IMR-90 (cell line): ENCODE measurements around the gene DCAF5. TPM values are rescaled to one million over a fixed set of nuclear protein-coding genes. Genes with fewer than 3 reads are reported as not detected.

ENCODE experiments used
- ATAC-seq: fragments of 200-7000 bp; cut with Tn5 transposase; 2 replicates; pipeline ENCODE4 v1.9.1; 2020; ENCODE audit warnings: low read depth, mild to moderate bottlenecking, moderate library complexity
- BruUV-seq: library from RNA; stranded (reverse); fragments of 400-500 nt; replicated peaks from 2 replicates; lab custom pipeline; 2021; lab: Mats Ljungman, UMichigan
- CTCF ChIA-PET: fragments of 300-600 bp; formaldehyde crosslinking; extraction: SDS; loops from one replicate; lab custom pipeline; 2021; ENCODE audit warnings: antibody characterized with exemption; lab: Yijun Ruan, JAX
- POLR2A ChIA-PET: fragments of 300-600 bp; sonication (Branson Sonifier 250); formaldehyde crosslinking; loops from one replicate; lab custom pipeline; 2022; ENCODE audit warnings: antibody characterized with exemption; ENCODE audit not compliant: unreplicated experiment; lab: Charles Lee
- DNase-seq: peaks from one replicate; pipeline ENCODE4 v3.0.0; 2013
- H2AFZ ChIP-seq: replicated peaks from 2 replicates; pipeline ENCODE3; 2013; ENCODE audit warnings: low read length, mild to moderate bottlenecking; ENCODE audit not compliant: poor library complexity
- H2AK5ac ChIP-seq: 2 replicates; pipeline ENCODE4 v1.6.1; 2013; ENCODE audit warnings: low read depth, low read length, inconsistent platforms
- H2AK9ac ChIP-seq: replicated peaks from 2 replicates; pipeline ENCODE3; 2013; ENCODE audit warnings: mild to moderate bottlenecking, low read depth, low read length, moderate library complexity; ENCODE audit not compliant: poor library complexity
- H2BK120ac ChIP-seq: 2 replicates; pipeline ENCODE4 v1.6.1; 2013; ENCODE audit warnings: low read depth, low read length, inconsistent platforms
- H2BK15ac ChIP-seq: 3 replicates; pipeline ENCODE4 v1.6.1; 2013; ENCODE audit warnings: low read depth, low read length, inconsistent platforms
- H2BK20ac ChIP-seq: 2 replicates; pipeline ENCODE4 v1.6.1; 2013; ENCODE audit warnings: low read depth, mild to moderate bottlenecking, inconsistent platforms, low read length, moderate library complexity
- H2BK5ac ChIP-seq: 2 replicates; pipeline ENCODE4 v1.6.1; 2013; ENCODE audit warnings: mild to moderate bottlenecking, low read depth, low read length, inconsistent platforms; ENCODE audit not compliant: poor library complexity, severe bottlenecking
- H3K14ac ChIP-seq: replicated peaks from 2 replicates; pipeline ENCODE4 v1.6.1; 2013; ENCODE audit warnings: low read depth, low read length, inconsistent platforms
- H3K18ac ChIP-seq: 2 replicates; pipeline ENCODE4 v1.6.1; 2013; ENCODE audit warnings: low read depth, low read length, control low read depth
- H3K23ac ChIP-seq: 2 replicates; pipeline ENCODE4 v1.6.1; 2013; ENCODE audit warnings: low read depth, low read length, inconsistent platforms
- H3K27ac ChIP-seq: 2 replicates; pipeline ENCODE4 v1.5.1; 2013; ENCODE audit warnings: mild to moderate bottlenecking, control low read depth, low read length; ENCODE audit not compliant: insufficient read depth
- H3K27me3 ChIP-seq: 2 replicates; pipeline ENCODE4 v1.6.1; 2013; ENCODE audit warnings: low read length; ENCODE audit not compliant: control insufficient read depth, insufficient read depth
- H3K36me3 ChIP-seq: 2 replicates; pipeline ENCODE4 v1.6.1; 2013; ENCODE audit warnings: low read length, mixed read lengths; ENCODE audit not compliant: control insufficient read depth, insufficient read depth
- H3K4ac ChIP-seq: 2 replicates; pipeline ENCODE4 v1.6.1; 2013; ENCODE audit warnings: low read depth, low read length, inconsistent platforms
- H3K4me1 ChIP-seq: 2 replicates; pipeline ENCODE4 v1.6.1; 2013; ENCODE audit warnings: low read length, mixed read lengths; ENCODE audit not compliant: control insufficient read depth, insufficient read depth
- H3K4me2 ChIP-seq: 2 replicates; pipeline ENCODE4 v1.6.1; 2013; ENCODE audit warnings: low read depth, mild to moderate bottlenecking, control low read depth, low read length, moderate library complexity
- H3K4me3 ChIP-seq: 2 replicates; pipeline ENCODE4 v1.5.1; 2013; ENCODE audit warnings: low read depth, mild to moderate bottlenecking, control low read depth, low read length, moderate library complexity; ENCODE audit not compliant: insufficient read depth
- H3K56ac ChIP-seq: 2 replicates; pipeline ENCODE4 v1.6.1; 2013; ENCODE audit warnings: low read length, inconsistent platforms; ENCODE audit not compliant: insufficient read depth; ENCODE audit errors: extremely low read depth
- H3K79me1 ChIP-seq, 2 experiments: 2 replicates each; pipeline ENCODE4 v1.6.1; 2013; ENCODE audit warnings: low read length in 2 of 2, inconsistent platforms in 1 of 2, low read depth in 1 of 2
- H3K9ac ChIP-seq: 2 replicates; pipeline ENCODE4 v1.6.1; 2013; ENCODE audit warnings: low read depth, low read length, control low read depth
- H3K9me1 ChIP-seq: 2 replicates; pipeline ENCODE4 v1.6.1; 2013; ENCODE audit warnings: low read length, inconsistent platforms; ENCODE audit not compliant: insufficient read depth
- H3K9me3 ChIP-seq: 2 replicates; pipeline ENCODE4 v1.6.1; 2013; ENCODE audit warnings: low read length; ENCODE audit not compliant: control insufficient read depth, insufficient read depth
- H4K20me1 ChIP-seq: 2 replicates; pipeline ENCODE4 v1.6.1; 2013; ENCODE audit warnings: low read length, inconsistent platforms; ENCODE audit not compliant: insufficient read depth
- H4K5ac ChIP-seq: 2 replicates; pipeline ENCODE4 v1.6.1; 2013; ENCODE audit warnings: mild to moderate bottlenecking, low read depth, low read length, control low read depth
- H4K8ac ChIP-seq, 2 experiments: 2 replicates each; pipeline ENCODE4 v1.6.1; 2013; ENCODE audit warnings: low read depth in 2 of 2, low read length in 2 of 2, control low read depth in 1 of 2, inconsistent platforms in 1 of 2
- H4K91ac ChIP-seq: 2 replicates; pipeline ENCODE4 v1.6.1; 2013; ENCODE audit warnings: low read depth, low read length, inconsistent platforms; ENCODE audit not compliant: insufficient read depth
- CEBPB ChIP-seq: IDR thresholded peaks from 2 replicates; pipeline ENCODE4 v1.6.1; 2012; ENCODE audit warnings: low read depth, low read length, improper control_type of control experiment
- FOS ChIP-seq: fragments of 150-350 bp; IDR thresholded peaks from 2 replicates; pipeline ENCODE4 v1.6.1; 2016; ENCODE audit warnings: low read depth, low read length
- MXI1 ChIP-seq: IDR thresholded peaks from 2 replicates; pipeline ENCODE4 v1.6.1; 2012; ENCODE audit warnings: low read depth, mild to moderate bottlenecking, low read length, moderate library complexity, borderline replicate concordance
- NFE2L2 ChIP-seq: fragments of 150-350 bp; IDR thresholded peaks from 2 replicates; pipeline ENCODE4 v1.6.1; 2016; ENCODE audit warnings: low read depth, mild to moderate bottlenecking, low read length
- RCOR1 ChIP-seq: IDR thresholded peaks from 2 replicates; pipeline ENCODE4 v1.6.1; 2012; ENCODE audit warnings: mild to moderate bottlenecking, low read length, improper control_type of control experiment; ENCODE audit not compliant: insufficient replicate concordance
- WGBS, 2 experiments: methylation state at CpG; one replicate each; pipeline versions ENCODE4 v1.1.5 to v1.1.7; 2013; ENCODE audit warnings: missing lambda C conversion rate in 2 of 2; ENCODE audit not compliant: insufficient read length in 1 of 2; ENCODE audit errors: extremely low coverage in 2 of 2; 5-methylcytosine and 5-hydroxymethylcytosine counted together
- dilution Hi-C: fragments of 300-500 bp; cut with HindIII; formaldehyde crosslinking; loops from one replicate; pipeline ENCODE4 v1.14.3; 2018; ENCODE audit warnings: low sequenced_read_pairs; ENCODE audit not compliant: unreplicated experiment
- in situ Hi-C: fragments of 300-500 bp; cut with MboI; formaldehyde crosslinking; loops from 3 replicates; pipeline ENCODE4 v1.14.3; 2019; ENCODE audit warnings: low sequenced_read_pairs, inconsistent platforms, mixed read lengths
- intact Hi-C: fragments of 100-400 bp; cut with micrococcal nuclease; formaldehyde crosslinking; loops from 2 replicates; pipeline ENCODE4 v1.10.0; 2022
- polyA plus RNA-seq, 3 experiments: library from polyadenylated mRNA; depleted of rRNA; stranded (reverse); fragments of >200 nt; gene quantifications; 2 replicates each; pipeline ENCODE4 v1.2.3, GENCODE V29; 2012; ENCODE audit warnings: low replicate concordance in 1 of 3
- total RNA-seq: library from RNA; depleted of rRNA; stranded (reverse); fragments of >200 nt; gene quantifications from 2 replicates; pipeline ENCODE4 v1.2.3, GENCODE V29; 2012
- TF ChIP-seq, protein P1 (sequence below): conservative IDR thresholded peaks from 2 replicates; pipeline ENCODE4 v1.5.1; 2012; ENCODE audit warnings: mild to moderate bottlenecking, low read depth, low read length, improper control_type of control experiment

Gene DCAF5
- total and polyA plus RNA-seq, 2 of the 4 experiments (the other 2 are of a cell fraction) = 17.6 to 30.4 TPM

DNA sequence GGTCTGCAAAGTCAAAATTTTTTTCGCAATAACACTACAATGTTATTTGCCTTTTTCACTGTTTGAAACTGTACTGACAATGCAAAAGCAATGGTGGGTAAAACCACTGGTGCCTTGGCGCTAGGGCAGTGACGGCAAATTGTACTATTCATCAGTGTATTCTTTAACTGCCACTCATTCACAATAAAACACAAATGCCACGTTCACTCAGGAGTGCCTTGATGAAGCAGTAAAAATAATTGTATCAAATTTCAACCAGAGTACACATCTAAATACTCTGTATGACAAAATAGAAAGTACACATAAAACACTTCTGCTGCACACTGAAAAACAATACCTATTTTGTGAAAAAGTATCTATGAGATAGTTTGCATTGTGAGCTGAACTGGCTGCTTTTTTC is 17.8 kb downstream of the DCAF5 start:
- Histone ChIP-seq H2AK9ac (no peak overlapping the region), H2BK15ac (no peak overlapping the region), H3K23ac (no peak overlapping the region), H3K27ac (no peak overlapping the region), H3K4ac (no peak overlapping the region), H2BK120ac (no peak overlapping the region), H3K4me2 (no peak overlapping the region), H3K4me3 (no peak overlapping the region), H2AFZ (no peak overlapping the region), H4K20me1 (peaks cover 62% of the 10 kb centered on the region), H2BK5ac (no peak overlapping the region), H4K8ac (no peak overlapping the region), H2AK5ac (no peak overlapping the region), H4K5ac (no peak overlapping the region), H3K27me3 (no peaks in the 10 kb centered on the region), H3K4me1 (peaks cover 12% of the 10 kb centered on the region), H3K79me1 (peaks cover 34 to 86% of the 10 kb centered on the region in 2 experiments), H2BK20ac (no peak overlapping the region), H3K18ac (no peak overlapping the region), H3K56ac (no peak overlapping the region), H3K36me3 (no peaks in the 10 kb centered on the region), H3K9me1 (peaks cover 23% of the 10 kb centered on the region), H3K9me3 (no peaks in the 10 kb centered on the region), H3K14ac (no peak overlapping the region), H3K9ac (no peak overlapping the region), H4K91ac (no peak overlapping the region)
- intact Hi-C loops = no loop called here
- ChIA-PET CTCF (interaction anchor here (0.7 to 1.2 kb wide), 2 partner anchors 17 to 108 kb away, joined by 3 read pairs; no protein-coding TSS in a partner anchor), POLR2A (interaction anchor here (0.6 kb wide), 1 partner anchor 8 kb away, joined by 6 read pairs; no protein-coding TSS in a partner anchor)
- dilution Hi-C loops = no loop called here
- TF ChIP-seq FOS (no peak), NFE2L2 (no peak), MXI1 (no peak), CEBPB (no peak), RCOR1 (no peak)
- TF ChIP-seq, protein P1, sequence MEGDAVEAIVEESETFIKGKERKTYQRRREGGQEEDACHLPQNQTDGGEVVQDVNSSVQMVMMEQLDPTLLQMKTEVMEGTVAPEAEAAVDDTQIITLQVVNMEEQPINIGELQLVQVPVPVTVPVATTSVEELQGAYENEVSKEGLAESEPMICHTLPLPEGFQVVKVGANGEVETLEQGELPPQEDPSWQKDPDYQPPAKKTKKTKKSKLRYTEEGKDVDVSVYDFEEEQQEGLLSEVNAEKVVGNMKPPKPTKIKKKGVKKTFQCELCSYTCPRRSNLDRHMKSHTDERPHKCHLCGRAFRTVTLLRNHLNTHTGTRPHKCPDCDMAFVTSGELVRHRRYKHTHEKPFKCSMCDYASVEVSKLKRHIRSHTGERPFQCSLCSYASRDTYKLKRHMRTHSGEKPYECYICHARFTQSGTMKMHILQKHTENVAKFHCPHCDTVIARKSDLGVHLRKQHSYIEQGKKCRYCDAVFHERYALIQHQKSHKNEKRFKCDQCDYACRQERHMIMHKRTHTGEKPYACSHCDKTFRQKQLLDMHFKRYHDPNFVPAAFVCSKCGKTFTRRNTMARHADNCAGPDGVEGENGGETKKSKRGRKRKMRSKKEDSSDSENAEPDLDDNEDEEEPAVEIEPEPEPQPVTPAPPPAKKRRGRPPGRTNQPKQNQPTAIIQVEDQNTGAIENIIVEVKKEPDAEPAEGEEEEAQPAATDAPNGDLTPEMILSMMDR = no peak
- 100% methylated on average over 1 of the region's 4 CpGs; no CpG with 5 or more reads in 1 of the 2 experiments for WGBS, 2 experiments
- no peak for ATAC-seq
- DNase-seq = no peak
- in situ Hi-C loops = no loop called here
- BruUV-seq = no TSS peak
